Pons (tissue), 1 donor: ENCODE measurements around the gene OR4S2.

ENCODE experiments used
- DNase-seq: peaks from one replicate; pipeline ENCODE4 v3.0.0-alpha.2; 2016; ENCODE audit warnings: low spot score

OR4S2 gene, protein sequence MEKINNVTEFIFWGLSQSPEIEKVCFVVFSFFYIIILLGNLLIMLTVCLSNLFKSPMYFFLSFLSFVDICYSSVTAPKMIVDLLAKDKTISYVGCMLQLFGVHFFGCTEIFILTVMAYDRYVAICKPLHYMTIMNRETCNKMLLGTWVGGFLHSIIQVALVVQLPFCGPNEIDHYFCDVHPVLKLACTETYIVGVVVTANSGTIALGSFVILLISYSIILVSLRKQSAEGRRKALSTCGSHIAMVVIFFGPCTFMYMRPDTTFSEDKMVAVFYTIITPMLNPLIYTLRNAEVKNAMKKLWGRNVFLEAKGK

DNA sequence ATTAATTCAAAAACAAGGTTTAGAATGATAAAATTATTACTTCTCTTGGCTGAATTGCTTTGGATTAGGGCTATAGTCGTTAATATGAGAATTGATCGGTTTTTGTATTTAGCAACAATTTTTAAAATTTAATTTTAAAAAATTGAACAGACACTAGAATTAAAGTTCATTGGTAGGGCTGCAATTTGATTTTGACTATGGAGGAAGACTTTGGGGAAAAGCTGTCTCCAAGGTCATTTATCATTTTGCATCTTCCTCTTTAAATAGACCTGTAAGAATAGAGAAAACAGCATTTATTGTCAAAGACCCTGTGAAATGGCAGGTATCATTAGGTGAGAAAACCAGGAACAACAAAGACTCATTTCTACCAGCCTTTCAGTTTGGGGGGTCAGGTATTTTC, at the start of gene OR4S2:
Gene OR4S2, plus strand, starts transcription at position 301 of the 400 bp plus-strand sequence. CDS start 2,577 bp downstream, outside the sequence.
- no peak for DNase-seq

DNA sequence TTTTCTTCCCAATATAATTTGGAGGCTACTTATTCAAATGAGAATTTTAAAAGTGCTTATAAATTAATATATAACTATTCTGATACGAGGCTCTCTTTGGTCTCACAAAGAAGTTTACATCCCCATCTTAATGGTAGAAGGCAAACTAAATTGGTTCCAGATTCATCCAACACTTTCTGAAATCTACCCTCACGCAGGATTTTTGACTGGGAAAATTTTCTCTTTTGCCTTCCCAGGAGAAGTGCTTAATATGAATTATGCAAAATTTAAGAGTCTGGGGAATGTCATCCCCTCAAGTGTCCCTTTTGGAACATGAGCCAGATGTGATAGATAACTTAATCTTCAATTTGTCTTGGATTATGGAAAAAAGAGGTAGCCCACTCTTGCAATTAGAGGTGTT, 40.6 kb upstream of the OR4S2 start, which contains the start of gene OR4C11:
Gene OR4C11, minus strand, starts transcription at position 101 of the 400 bp plus-strand sequence. CDS start 3,272 bp downstream, outside the sequence.
- no peak for DNase-seq

DNA sequence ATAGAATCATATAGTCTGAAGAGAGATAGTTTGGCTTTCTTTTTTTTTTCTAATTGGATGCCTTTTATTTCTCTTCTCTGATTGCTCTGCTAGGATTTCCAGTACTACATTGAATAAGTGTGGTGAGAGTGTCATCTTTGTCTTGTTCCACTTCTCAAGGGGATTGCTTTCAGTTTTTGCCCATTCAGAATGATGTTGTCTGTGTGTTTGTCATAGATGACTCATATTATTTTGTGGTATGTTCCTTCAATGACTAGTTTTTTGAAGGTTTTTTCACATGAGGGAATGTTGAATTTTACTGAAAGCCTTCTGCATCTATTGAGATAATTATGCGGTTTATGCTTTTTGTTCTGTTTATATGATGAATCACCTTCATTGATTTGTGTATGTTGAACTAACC, 23.6 kb upstream of the OR4S2 start:
- DNase-seq, result no peak

DNA sequence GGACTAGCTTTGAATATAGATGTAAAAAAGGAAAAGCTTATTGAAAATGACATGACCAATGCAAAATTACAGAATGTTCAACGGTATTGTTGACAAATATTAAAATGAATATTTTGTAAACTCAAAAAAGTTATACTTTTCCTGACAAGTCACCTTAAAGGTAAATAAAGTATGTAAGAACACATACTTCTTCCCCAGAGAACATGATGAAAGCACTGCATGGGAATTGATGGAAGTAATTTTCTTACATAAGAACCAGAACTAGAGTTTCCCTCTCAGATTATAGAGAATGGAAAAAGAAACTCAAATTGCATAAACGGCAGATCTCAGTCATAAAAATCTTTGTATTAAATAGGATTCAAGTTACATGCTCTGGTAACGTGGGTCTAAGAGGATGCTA, 13.3 kb upstream of the OR4S2 start, which contains the start of gene OR4P4:
Gene OR4P4, plus strand, starts transcription at position 301 of the 400 bp plus-strand sequence.
- no peak for DNase-seq

DNA sequence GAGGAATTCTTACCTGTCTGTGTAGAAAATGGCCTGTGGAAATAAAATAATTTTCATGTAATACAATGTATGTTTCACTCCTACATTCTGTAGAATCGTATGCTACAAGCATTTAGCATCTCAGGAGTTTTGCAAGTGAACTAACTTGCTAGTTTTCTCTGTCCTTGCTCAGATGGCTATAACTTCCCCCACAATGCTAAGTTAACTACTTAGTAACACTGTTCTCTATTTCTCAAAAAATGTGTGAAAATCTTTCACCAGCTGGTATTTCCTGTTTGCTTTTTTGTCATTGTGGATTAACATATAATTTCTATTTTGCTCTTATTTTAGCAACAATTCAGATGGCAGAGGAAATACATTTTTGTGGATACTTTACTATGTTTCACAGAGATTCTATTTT, 4.4 kb downstream of the OR4S2 start:
- DNase-seq, result no peak

DNA sequence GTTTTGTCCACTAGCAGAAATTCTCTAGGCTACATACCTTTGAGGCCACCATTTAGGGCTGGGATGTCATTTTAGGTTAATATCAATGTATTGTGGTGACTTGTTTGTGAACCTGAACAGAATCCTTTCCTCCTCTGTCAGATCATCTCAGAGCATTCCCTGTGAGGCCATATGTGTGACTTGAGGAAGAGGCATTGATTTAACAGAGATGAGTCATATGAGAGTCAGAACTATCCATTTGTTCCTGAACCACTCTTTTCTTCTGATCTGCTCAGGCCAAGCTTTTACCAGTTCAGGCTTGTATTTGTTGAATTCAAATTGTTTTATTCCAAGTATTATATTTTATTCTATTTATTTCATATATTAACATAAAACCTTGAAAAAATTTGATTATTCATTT, 7.0 kb downstream of the OR4S2 start:
- DNase-seq, result no peak

DNA sequence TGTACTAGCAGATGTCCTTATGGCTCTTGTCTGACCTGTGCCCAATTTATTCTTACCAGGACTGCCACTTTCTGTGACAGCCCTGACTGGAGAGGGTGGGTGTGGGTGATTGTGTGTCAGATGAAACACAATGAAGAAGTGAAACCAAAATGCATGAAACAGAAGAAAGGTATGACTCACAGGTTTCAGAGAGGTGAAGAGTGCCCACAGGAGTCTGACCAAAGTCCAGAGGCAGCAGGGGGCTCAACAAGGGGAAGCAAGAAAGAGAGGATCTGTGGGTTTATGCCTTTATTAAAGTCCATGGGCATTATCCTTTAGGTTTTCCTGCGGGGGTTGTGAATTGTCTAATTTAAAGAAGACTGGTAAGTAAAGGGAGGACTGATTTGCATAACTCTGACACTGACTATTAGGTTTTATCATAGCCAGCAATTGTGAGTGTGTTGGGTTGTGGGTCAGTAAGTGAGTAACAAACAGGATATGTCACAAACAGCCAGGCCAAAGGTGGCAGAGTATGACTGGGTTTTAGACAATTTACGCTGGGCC, 10.0 kb downstream of the OR4S2 start:
- DNase-seq, result no peak

DNA sequence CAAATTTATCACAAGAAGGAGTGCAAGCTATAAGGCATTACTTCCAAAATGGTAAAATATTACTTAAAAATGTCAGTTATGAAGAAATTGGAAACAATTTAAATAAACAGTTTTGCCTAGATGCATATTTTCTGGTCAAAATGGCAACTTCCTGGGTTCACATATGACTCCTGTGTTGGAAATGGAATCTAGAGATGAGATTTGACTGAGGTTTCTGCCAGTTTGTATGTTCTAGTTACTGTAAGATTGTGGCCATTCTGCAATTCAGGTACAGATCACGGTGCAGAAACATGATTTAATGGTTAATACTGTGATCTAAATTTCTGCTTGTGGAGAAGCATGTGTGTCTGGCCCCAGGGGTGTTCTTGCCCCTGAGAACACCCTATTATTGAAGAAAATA, 10.5 kb downstream of the OR4S2 start:
- DNase-seq, result no peak

DNA sequence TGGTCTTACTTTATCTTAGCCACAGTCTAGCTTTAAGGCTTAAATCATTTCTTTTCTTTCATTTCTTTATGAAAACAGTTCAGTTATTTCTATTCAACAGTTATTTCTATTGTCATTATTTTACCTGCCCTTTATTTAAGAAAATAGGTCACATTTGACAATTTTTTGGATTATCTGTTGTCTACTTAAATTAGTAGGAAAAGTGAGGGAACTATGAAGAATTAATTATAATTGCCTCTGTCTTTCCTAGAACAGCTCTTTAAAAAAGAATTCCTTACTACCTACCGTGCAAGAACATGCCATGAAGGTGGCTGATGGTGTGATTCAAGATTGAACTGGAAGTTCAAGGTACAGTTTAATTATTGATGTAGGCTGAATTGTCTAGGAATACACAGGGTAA, 13.8 kb downstream of the OR4S2 start, which contains the start of gene OR4C6:
Gene OR4C6, plus strand, starts transcription at position 301 of the 400 bp plus-strand sequence. CDS start 2,966 bp downstream, outside the sequence.
- DNase-seq, result no peak

DNA sequence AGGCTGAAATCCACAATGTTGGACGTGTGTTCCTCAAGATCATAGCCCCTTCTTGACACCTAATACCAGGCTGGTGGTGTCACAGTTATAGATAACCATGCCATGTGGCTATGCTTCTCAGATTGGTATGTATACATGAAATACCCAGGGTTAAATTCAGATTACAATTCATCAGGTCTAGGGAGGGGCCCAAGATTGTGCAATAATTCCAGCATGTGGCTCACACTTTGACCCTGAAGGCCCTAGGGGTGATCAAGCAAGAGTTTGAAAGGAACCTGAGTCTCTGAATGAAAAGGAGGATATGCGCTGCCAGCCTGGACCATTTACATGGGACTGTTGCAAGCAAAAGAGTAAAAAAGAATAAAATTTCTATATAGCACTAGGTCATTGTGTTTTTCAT, 21.2 kb downstream of the OR4S2 start:
- DNase-seq, result no peak

DNA sequence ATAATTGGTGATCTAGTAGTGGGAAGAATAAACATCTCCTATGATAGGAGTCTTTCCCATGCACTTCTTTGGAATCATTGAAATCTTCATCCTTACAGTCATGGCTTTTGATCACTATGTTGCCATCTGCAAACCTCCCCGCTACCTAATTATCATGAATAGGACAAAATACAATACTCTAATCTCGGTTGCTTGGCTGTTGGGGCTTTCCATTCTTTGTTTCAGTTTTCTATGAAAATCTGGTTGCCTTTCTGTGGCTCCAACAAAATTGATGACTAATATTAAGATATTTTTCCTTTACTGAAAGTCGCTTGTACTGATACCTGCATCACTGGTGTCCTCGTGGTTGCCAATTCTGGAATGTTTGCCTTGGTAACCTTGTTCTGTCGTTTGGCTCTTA, 25.7 kb downstream of the OR4S2 start:
- no peak for DNase-seq

DNA sequence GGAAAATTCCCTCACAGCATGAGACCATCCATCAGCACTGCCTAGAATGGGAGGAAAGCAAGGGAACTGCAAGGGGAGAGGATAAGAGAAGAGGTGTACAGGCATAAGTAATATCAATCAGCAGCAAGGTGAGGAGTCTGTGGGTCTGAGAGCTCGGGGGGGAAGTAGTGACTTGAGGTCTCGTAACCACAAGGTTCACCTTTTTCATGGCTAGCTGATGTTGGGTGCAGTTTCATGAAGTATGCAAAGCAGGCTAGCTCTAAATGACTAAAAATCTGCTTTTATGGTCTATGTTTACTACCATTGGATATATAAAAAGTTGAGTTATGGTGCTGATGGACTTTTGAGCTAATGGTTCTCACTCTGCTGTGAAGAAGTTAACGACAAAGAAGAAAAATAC, 49.7 kb downstream of the OR4S2 start:
- DNase-seq, result no peak

DNA sequence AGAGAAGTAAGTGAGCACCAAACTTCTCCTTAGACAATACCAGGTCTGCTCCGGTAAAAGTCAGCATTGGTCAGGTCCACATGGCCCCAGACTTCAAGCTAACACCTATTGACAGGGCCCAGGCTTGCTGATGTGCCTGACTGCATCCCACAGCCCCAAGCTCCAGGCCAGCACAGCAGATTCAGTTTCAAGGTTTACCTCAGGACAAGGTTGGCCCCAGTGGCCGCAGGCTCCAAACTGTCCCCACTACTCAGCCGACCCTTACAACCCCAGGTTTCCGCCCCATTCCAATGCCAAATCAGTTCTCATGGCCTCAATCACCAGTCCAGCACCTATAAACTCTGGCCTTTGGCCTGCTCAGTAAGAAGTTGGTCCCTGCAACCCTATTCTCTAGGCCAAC, 53.3 kb downstream of the OR4S2 start:
- no peak for DNase-seq
